GM12873 (cell line): Measurements from ENCODE around the gene ZGRF1.

Experiments used
- CTCF ChIP-seq: IDR thresholded peaks from 2 replicates; pipeline ENCODE4 v1.5.1; 2012; ENCODE audit warnings: low read depth, mild to moderate bottlenecking, moderate library complexity, low read length, control low read depth; ENCODE audit not compliant: insufficient read depth; ENCODE audit errors: missing control alignments

The ZGRF1 gene

GRCh38 chr4:112532267-112532666 is 104.4 kb downstream of the ZGRF1 start:
- TF ChIP-seq CTCF, result no peak

- TF ChIP-seq CTCF, result no peak
Measured at GRCh38 chr4:112531146-112531545, 105.6 kb downstream of the ZGRF1 start.

GRCh38 chr4:112526061-112526460 is 110.6 kb downstream of the ZGRF1 start:
- TF ChIP-seq CTCF, result no peak

- TF ChIP-seq CTCF, result peak; percentile 78
Measured at GRCh38 chr4:112523764-112524505, 112.8 kb downstream of the ZGRF1 start.

- TF ChIP-seq CTCF, result peak; percentile 45
Measured at GRCh38 chr4:112523008-112523721, 113.5 kb downstream of the ZGRF1 start.

- no peak for TF ChIP-seq CTCF
Measured at GRCh38 chr4:112521123-112522023, 115.3 kb downstream of the ZGRF1 start.
